Activated B cell treated with CpG ODN at 0.5 μM for 24 hours (primary cell): Measurements from ENCODE around the gene ZNF19. TPM values are rescaled to one million over a fixed set of nuclear protein-coding genes. Genes with fewer than 3 reads are reported as not detected.

ENCODE experiments used
- ATAC-seq: fragments of 200-7000 bp; cut with Tn5 transposase; one replicate; pipeline ENCODE4 v1.10.0; 2021; ENCODE audit warnings: low read depth, mild to moderate bottlenecking, moderate library complexity
- CTCF ChIA-PET: fragments of 350-600 bp; sonication (Branson Sonifier 250); formaldehyde crosslinking; loops from one replicate; lab custom pipeline; 2021; ENCODE audit warnings: antibody characterized with exemption; lab: Charles Lee
- POLR2A ChIA-PET: fragments of 350-600 bp; sonication (Branson Sonifier 250); formaldehyde crosslinking; loops from one replicate; lab custom pipeline; 2021; ENCODE audit warnings: antibody characterized with exemption; lab: Charles Lee
- DNase-seq: peaks from one replicate; pipeline ENCODE4 v3.0.0; 2022
- H3K27ac Mint-ChIP-seq: one replicate; pipeline ENCODE4 v1.8.0; 2020; ENCODE audit warnings: mixed read lengths
- H3K27me3 Mint-ChIP-seq: one replicate; pipeline ENCODE4 v1.8.0; 2021; ENCODE audit warnings: mixed read lengths
- H3K36me3 Mint-ChIP-seq: one replicate; pipeline ENCODE4 v1.8.0; 2021; ENCODE audit warnings: low read depth, mixed read lengths
- H3K4me1 Mint-ChIP-seq: one replicate; pipeline ENCODE4 v1.8.0; 2021; ENCODE audit warnings: mixed read lengths
- H3K4me3 Mint-ChIP-seq: one replicate; pipeline ENCODE4 v1.8.0; 2020; ENCODE audit warnings: mild to moderate bottlenecking, mixed read lengths
- H3K9me3 Mint-ChIP-seq: one replicate; pipeline ENCODE4 v1.8.0; 2020; ENCODE audit warnings: mixed read lengths
- CTCF ChIP-seq: fragments of 200-600 bp; IDR thresholded peaks from one replicate; pipeline ENCODE4 v1.8.0; 2022; ENCODE audit warnings: antibody characterized with exemption, mild to moderate bottlenecking
- intact Hi-C: fragments of 100-400 bp; cut with micrococcal nuclease; formaldehyde crosslinking; loops from one replicate; pipeline ENCODE4 v1.15.1; 2024
- total RNA-seq: library from RNA; stranded (reverse); gene quantifications from 2 replicates; pipeline ENCODE4 v1.2.3, GENCODE V29; 2022

ZNF19 gene
- total RNA-seq, 1 donor from 2014 or later: 10.5 TPM

- Mint-ChIP-seq H3K4me3 (no peak overlapping the region), H3K4me1 (no peaks in the 10 kb centered on the region), H3K36me3 (no peaks in the 10 kb centered on the region), H3K9me3 (no peaks in the 10 kb centered on the region), H3K27me3 (peaks cover 13% of the 10 kb centered on the region), H3K27ac (no peak overlapping the region)
- no peak for TF ChIP-seq CTCF
- intact Hi-C loops: no loop called here
- DNase-seq (no peak), ATAC-seq (no peak)
- ChIA-PET CTCF (interaction anchor here (1.9 kb wide), 1 partner anchor 9 kb away, joined by 5 read pairs; no protein-coding TSS in a partner anchor), POLR2A (no interaction called here)
These were observed 1.9 kb upstream of the ZNF19 start for GRCh38 chr16:71491054-71491453.

- DNase-seq (no peak), ATAC-seq (no peak)
- H3K27me3 Mint-ChIP-seq: peaks cover 11% of the 10 kb centered on the region
- no peak overlapping the region for H3K4me3 Mint-ChIP-seq
- no peaks in the 10 kb centered on the region for H3K36me3 Mint-ChIP-seq
- H3K9me3 Mint-ChIP-seq: no peaks in the 10 kb centered on the region
- intact Hi-C loops: no loop called here
- CTCF ChIA-PET: interaction anchor here (1.9 kb wide), 1 partner anchor 9 kb away, joined by 5 read pairs; no protein-coding TSS in a partner anchor
- H3K27ac Mint-ChIP-seq: no peak overlapping the region
- POLR2A ChIA-PET: no interaction called here
- no peaks in the 10 kb centered on the region for H3K4me1 Mint-ChIP-seq
- TF ChIP-seq CTCF: no peak
These were observed 1.2 kb upstream of the ZNF19 start for GRCh38 chr16:71490361-71490760.

- DNase-seq (peak; percentile 75), ATAC-seq (peak; percentile 85)
- Mint-ChIP-seq H3K4me1 (peaks cover 17% of the 10 kb centered on the region), H3K36me3 (peaks cover 4% of the 10 kb centered on the region), H3K27me3 (peaks cover 8% of the 10 kb centered on the region), H3K9me3 (no peaks in the 10 kb centered on the region), H3K4me3 (peak overlapping the region; percentile 89), H3K27ac (peak overlapping the region; percentile 92)
- TF ChIP-seq CTCF: no peak
- ChIA-PET POLR2A (interaction anchor here (0.6 to 3.0 kb wide), 8 partner anchors 21 to 398 kb away, joined by 3 to 94 read pairs (median 7); partner anchors contain the start of genes CMTR2 and ZNF23), CTCF (interaction anchor here (1.0 to 1.7 kb wide), 4 partner anchors 22 to 127 kb away, joined by 3 to 10 read pairs (median 4); partner anchors contain the start of gene ZNF23)
- intact Hi-C loops: loop anchor here (1.0 to 10.0 kb wide), 7 partner anchors 17 to 609 kb away; partner anchors contain the start of genes AP1G1, CMTR2, DHX38 and TXNL4B
These were observed 4.9 kb downstream of the ZNF19 start for GRCh38 chr16:71484006-71484893.

DNA sequence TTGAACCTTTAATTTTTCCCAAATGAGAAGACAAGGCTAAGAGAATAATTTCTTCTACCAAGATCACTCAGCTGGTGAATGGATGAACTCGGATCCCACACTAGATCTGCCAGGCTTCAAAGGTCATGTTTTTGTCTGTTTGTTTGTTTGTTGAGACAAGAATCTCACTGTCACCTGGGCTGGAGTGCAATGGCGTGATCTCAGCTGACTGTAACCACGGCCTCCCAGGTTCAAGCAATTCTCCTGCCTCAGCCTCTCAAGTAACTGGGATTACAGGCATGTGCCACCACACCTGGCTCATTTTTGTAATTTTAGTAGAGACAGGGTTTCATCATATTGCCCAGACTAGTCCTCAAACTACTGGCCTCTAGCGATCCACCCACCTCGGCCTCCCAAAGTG is 6.6 kb downstream of the ZNF19 start:
- no peak overlapping the region for H3K4me3 Mint-ChIP-seq
- no peak for TF ChIP-seq CTCF
- POLR2A ChIA-PET: interaction anchor here (1.1 kb wide), 1 partner anchor 21 kb away, joined by 5 read pairs; the partner anchor contains the start of gene ZNF23
- DNase-seq (no peak), ATAC-seq (no peak)
- no peaks in the 10 kb centered on the region for H3K9me3 Mint-ChIP-seq
- H3K27me3 Mint-ChIP-seq: peaks cover 6% of the 10 kb centered on the region
- no peak overlapping the region for H3K27ac Mint-ChIP-seq
- CTCF ChIA-PET: interaction anchor here (0.9 kb wide), 1 partner anchor 17 kb away, joined by 4 read pairs; no protein-coding TSS in a partner anchor
- peaks cover 17% of the 10 kb centered on the region for H3K4me1 Mint-ChIP-seq
- intact Hi-C loops: loop anchor here (10.0 kb wide), 1 partner anchor 322 kb away; the partner anchor contains the start of gene AP1G1
- peaks cover 15% of the 10 kb centered on the region for H3K36me3 Mint-ChIP-seq

- POLR2A ChIA-PET: no interaction called here
- Mint-ChIP-seq H3K36me3 (peaks cover 29% of the 10 kb centered on the region), H3K4me1 (peaks cover 17% of the 10 kb centered on the region), H3K27me3 (no peaks in the 10 kb centered on the region), H3K27ac (no peak overlapping the region), H3K4me3 (no peak overlapping the region), H3K9me3 (no peaks in the 10 kb centered on the region)
- CTCF ChIA-PET: no interaction called here
- no peak for ATAC-seq
- DNase-seq: no peak
- TF ChIP-seq CTCF: no peak
- intact Hi-C loops: loop anchor here (10.0 kb wide), 1 partner anchor 324 kb away; the partner anchor contains the start of gene AP1G1
These were observed 8.2 kb downstream of the ZNF19 start for GRCh38 chr16:71480956-71481355.
